IPS-18c (cell line): ENCODE results near the gene MBNL1.

Source experiments
- H3K4me3 ChIP-seq: 2 replicates; pipeline ENCODE4 v1.7.0; 2013; ENCODE audit warnings: low read depth, mild to moderate bottlenecking, low read length, moderate library complexity; ENCODE audit not compliant: insufficient read depth
- H3K9me3 ChIP-seq: one replicate; pipeline ENCODE4 v1.6.1; 2013; ENCODE audit warnings: mild to moderate bottlenecking, low read length, moderate library complexity; ENCODE audit not compliant: control insufficient read depth, insufficient read depth

Gene MBNL1

GRCh38 chr3:152243721-152244516 lies 24.8 kb upstream of the MBNL1 start:
- no peaks in the 10 kb centered on the region for H3K9me3 ChIP-seq
- H3K4me3 ChIP-seq, result no peak overlapping the region

DNA sequence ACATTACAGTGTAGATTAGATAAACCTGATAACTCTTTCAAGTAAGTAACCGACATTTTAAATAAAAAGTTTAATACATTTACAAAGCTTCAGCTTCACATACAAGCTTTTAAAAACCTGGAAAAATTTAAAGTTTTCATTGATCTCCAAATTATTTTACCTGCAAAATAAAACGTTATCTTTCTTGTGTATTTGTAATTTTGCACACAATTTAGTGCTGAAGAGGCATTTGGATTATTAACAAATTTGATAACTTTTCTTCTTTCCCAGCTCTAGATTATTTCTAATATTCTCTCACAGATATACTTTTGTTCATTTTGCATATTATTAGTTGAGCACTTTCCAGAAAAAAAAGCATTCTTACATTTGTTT lies 24.2 kb upstream of the MBNL1 start:
- H3K9me3 ChIP-seq, result no peaks in the 10 kb centered on the region
- H3K4me3 ChIP-seq, result no peak overlapping the region

- no peak overlapping the region for H3K4me3 ChIP-seq
Observed at GRCh38 chr3:152245498-152246170, 23.1 kb upstream of the MBNL1 start.

DNA sequence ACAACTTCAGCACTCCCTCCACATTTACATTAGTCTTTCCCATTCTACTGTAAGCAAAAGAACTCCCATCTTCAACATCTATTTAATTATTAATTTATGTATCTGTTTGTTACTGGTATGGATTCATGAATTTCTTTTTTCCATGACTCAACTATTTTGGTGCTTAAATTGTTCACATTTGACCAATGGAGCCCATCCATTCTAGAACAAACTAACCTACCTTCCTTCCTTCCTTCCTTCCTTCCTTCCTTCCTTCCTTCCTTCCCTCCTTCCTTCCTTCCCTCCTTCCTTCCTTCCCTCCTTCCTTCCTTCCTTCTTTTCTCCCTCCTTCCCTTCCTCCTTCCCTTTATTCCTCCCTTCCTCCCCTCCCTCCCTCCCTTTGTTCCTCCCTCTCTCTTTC lies 16.8 kb upstream of the MBNL1 start:
- H3K9me3 ChIP-seq, result no peaks in the 10 kb centered on the region
- H3K4me3 ChIP-seq, result no peak overlapping the region

More at GRCh38 chr3:152245498-152246170, 23.1 kb upstream of the MBNL1 start:
- no peaks in the 10 kb centered on the region for H3K9me3 ChIP-seq

DNA sequence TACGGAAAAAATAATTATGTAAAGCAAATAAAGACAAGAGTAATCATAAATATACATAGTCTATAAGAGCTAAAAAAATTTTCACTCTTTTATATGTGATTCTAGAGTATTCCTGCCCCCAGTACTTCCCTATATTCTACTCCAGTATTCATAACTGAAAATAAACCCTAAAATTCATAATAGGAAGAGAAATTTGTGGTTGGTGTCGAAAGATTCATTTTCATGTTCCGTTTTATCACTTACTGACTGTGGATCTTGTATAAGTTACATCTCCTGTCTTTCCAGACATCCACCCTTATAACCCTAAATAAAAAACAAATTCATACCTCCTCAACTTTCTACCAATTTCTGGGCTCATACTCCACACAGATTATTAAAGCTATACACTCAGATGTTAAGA lies 16.0 kb upstream of the MBNL1 start:
- Histone ChIP-seq H3K4me3 (no peak overlapping the region), H3K9me3 (no peaks in the 10 kb centered on the region)

- H3K4me3 ChIP-seq, result no peak overlapping the region
- H3K9me3 ChIP-seq, result no peaks in the 10 kb centered on the region
Observed at GRCh38 chr3:152253514-152253913, 15.2 kb upstream of the MBNL1 start.

DNA sequence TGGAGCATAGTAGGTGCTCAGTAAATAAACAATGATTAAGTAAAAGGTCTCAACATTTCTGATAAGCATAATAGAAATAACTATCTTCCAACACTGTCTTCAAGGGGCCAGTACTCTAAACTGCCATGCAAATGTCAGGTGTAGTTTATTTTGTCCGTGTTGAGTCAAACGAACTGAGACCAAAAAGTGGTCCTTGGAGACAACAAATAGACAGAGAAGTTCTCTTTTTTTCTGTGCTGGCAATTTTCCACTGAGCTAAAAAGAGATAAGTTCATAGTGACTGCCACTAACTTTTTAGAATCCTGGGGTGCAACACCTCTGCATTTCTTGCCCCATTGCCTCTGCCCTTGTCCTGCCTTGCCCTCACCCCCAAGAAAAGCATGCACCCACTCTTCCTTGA lies 14.7 kb upstream of the MBNL1 start:
- H3K9me3 ChIP-seq, result no peaks in the 10 kb centered on the region
- no peak overlapping the region for H3K4me3 ChIP-seq

DNA sequence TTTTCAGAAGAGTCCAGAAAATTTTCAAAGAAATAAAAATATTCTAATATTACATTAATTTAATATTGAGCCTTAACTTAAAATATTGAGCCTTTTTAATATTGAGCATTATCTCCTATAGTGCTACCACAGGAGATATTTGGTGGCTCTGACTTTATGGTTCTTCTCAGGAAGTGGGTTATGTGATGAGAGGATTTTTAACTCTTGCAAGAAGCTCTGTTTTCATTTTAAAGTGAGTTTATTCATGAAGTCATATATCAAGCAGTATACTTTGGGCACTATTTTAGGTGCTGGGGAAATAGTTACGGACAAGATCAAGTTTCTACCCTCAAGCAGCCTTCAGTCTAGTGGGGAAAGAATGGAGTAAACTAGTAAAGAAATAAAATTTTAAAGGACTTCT lies 13.4 kb upstream of the MBNL1 start:
- H3K4me3 ChIP-seq, result no peak overlapping the region
- no peaks in the 10 kb centered on the region for H3K9me3 ChIP-seq

GRCh38 chr3:152256851-152257562 lies 11.7 kb upstream of the MBNL1 start:
- no peak overlapping the region for H3K4me3 ChIP-seq
- no peaks in the 10 kb centered on the region for H3K9me3 ChIP-seq

DNA sequence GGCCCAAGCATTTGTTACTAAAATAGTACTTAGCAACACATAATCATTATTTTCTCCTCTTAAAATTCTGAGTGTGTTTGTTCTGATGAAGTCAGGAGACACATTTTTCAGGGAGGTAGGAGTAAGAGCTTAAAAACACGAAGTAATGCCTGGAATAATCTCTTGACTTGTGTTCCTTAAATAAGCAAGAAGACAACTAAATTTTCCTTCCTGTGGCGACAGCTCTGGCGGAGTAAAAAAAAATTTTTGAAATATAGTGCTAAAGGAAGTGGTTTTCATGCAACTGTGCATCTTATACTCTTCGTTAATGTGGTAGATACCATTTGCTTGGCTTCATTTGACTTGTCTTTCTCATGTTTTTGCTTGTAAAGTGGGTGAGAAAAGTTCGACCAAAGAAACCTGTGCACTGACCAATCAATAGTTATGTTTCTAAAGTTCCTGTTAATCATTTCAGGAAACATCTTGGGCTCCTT lies 11.1 kb upstream of the MBNL1 start:
- no peaks in the 10 kb centered on the region for H3K9me3 ChIP-seq
- no peak overlapping the region for H3K4me3 ChIP-seq

DNA sequence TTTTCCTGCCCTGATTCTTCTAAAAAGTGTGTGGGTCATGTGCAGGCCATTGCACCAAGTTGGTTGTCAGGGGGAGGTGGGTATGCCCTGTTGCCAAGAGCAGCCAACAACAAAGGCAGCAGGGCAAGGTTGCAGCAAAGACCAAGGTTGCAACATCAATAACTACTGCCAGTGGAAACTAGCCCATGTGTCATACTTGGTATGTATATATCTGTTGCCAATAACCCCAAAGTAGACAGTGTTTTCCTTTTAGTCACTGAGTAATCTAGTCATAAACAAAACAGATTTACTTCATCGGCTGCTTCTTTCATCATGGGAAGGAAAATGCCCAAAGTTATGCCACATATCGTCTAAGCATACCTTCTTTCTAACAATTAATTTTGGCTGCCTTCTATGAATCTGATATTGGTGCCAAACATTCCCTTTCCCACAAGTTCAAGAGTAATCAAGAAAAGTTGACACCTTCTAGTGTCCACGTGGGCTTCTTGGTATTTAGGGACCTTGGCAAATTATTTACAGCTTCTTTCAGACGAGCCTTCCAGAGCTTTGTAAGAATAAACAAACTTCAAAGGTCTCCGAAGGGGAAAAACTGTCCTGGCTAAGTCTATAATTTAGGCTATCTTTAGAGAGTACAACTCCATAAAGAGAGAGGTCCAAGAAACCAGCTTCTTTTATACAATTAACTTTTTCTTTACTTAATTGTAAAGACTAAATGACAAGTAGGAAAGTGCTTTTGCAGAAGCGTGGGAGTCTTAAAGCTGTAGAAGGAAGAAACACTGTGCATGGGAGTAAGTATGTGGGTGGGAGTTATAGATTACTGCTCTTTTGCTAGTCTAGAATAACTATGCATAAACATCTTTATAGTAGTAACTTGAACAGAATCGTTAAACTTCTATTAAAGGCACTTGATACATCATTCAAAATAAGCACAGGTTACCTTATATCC lies 10.0 kb upstream of the MBNL1 start:
- Histone ChIP-seq H3K9me3 (no peaks in the 10 kb centered on the region), H3K4me3 (no peak overlapping the region)

DNA sequence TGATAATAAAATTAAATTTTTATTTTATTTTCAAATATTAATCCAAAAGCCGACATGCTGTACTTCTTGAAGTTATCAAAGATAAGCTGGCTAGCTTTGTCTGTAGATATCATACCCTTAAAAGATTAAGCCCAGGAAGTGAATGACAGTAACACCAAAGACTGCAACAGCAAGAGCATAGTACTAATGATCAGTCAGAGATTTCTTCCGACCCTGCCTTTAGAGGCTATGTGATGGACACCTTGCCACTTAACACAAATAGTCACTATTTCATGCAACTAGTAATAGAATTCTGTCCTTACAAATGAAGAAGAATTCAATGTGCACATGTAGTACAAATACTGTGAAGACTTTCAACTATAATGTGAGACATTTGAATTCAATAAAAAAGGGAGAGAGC lies 9.3 kb upstream of the MBNL1 start:
- Histone ChIP-seq H3K9me3 (no peaks in the 10 kb centered on the region), H3K4me3 (no peak overlapping the region)

GRCh38 chr3:152260026-152260425 lies 8.7 kb upstream of the MBNL1 start:
- H3K4me3 ChIP-seq, result no peak overlapping the region
- no peaks in the 10 kb centered on the region for H3K9me3 ChIP-seq

DNA sequence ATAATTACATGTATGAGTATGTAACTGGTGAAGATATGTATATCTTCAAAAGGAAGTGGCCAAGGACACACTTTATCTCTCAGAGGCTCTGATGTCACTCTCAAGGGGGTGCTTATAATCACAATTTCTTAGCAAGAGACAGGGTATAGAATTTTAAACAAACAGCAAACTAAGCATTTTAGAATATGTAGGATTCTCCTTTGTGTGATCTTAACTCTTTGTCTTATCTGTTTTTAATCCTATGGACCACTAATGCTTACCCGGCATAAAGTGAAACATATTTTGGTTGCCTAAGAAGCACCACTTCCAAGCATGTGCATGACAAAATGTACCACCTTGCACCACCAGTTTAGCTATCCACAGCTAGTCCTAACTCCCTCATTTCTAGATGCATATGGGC lies 8.2 kb upstream of the MBNL1 start:
- Histone ChIP-seq H3K9me3 (no peaks in the 10 kb centered on the region), H3K4me3 (no peak overlapping the region)

DNA sequence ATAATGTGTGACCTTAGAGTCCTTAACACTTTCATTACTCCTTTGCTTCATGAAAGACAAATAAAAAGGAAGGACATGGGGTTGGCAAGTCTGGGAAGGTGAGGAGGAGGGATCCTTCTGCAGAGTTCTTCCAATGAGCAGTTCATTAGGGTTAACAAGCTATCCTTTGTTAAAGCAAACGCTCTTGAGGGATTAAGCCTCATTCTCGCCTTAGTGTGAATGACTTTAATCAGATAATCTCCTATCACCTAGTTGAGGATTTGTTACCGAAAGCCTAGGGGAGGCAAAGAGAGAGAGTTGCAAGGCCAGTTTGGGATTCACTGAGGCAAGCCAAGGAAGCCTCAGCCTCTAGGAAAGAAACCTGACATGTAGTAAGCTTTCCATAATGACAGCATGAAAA lies 7.4 kb upstream of the MBNL1 start:
- Histone ChIP-seq H3K4me3 (no peak overlapping the region), H3K9me3 (no peaks in the 10 kb centered on the region)

DNA sequence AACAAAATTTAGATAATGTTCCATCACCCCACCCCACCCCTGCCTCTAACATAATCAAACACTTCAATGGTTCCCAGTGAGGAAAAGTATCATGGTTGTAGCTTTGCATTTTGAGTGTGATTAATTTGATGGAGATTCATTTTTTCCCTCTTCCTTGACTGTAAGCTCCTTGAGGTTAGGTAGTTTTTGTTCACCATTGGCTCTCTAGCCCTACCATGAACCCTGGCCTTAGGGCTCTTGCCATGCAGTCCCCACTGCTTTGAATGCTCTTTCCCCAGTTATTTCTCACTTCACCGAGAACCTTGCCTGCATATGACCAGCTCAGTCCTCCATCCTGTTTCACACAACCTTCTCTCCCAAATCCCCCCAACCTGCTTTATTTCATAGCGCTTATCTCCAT lies 5.0 kb upstream of the MBNL1 start:
- H3K4me3 ChIP-seq, result no peak overlapping the region
- H3K9me3 ChIP-seq, result no peaks in the 10 kb centered on the region

DNA sequence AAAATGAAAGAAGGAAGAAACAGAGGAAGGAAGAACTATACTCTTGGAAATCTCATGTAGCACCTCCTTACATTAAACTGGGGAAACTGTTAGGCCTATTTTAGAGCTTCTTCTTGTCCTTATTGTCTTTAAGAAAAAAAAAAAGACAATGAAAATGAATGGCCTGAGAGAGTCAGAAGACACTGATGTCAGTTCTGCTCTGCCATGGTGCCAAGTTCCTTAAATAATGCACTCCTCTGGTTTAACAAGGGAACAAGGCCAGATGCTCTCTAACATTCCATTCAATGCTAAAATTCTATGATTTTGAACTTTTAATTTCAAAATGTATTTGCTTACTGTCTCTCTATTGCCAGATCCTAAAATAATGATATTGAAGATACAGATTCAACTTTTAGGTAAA lies 4.4 kb upstream of the MBNL1 start:
- no peaks in the 10 kb centered on the region for H3K9me3 ChIP-seq
- no peak overlapping the region for H3K4me3 ChIP-seq
